ENCODE data around the gene AXIN1. TPM values are rescaled to one million over a fixed set of nuclear protein-coding genes. Genes with fewer than 3 reads are reported as not detected.

Gene AXIN1
- total and polyA plus RNA-seq, 8 donors, result 11.7 to 69.2 (median 17.4) TPM

GRCh38 chr16:280552-280951 is 72.0 kb downstream of the AXIN1 start, which contains the start of gene ARHGDIG:
Gene ARHGDIG, plus strand, starts transcription at chr16:280591. Its CDS starts 90 bp downstream, at chr16:280681.
- TF ChIP-seq CTCF (IDR thresholded peaks at IDR 0.05) (no peak), POLR2AphosphoS5 (IDR thresholded peaks at IDR 0.05) (no peak), EP300 (IDR thresholded peaks at IDR 0.05) (no peak), POLR2A (IDR thresholded peaks at IDR 0.05) (no peak)
- H3K36me3 ChIP-seq, result peaks cover 0 to 8% (median 0%) of the 10 kb centered on the region in 4 donors
- H3K9me3 ChIP-seq, result no peaks in the 10 kb centered on the region
- peaks cover 8 to 63% (median 38%) of the 10 kb centered on the region in 4 donors for H3K4me1 ChIP-seq
- DNase-seq, result peak in 1 of 2 donors; percentile 62
- intact Hi-C loops (cut with DNase I; ENCODE audit: low total_unique reads), result no loop called here
- WGBS, 5 donors, result 0 to 3% (median 1%) methylated on average over 1 to 54 of the region's 54 CpGs
- H3K4me3 ChIP-seq, result peak within 1 kb of the TSS; percentile 42 to 46 (median 45)
- H3K27me3 ChIP-seq, result peaks cover 0 to 55% (median 26%) of the 10 kb centered on the region in 3 donors
- peak within 1 kb of the TSS; percentile 58 to 79 (median 66) for H3K27ac ChIP-seq

GRCh38 chr16:280005-280460 is 72.5 kb downstream of the AXIN1 start:
- intact Hi-C loops (cut with DNase I; ENCODE audit: low total_unique reads), result no loop called here
- H3K4me3 ChIP-seq, result peak overlapping the region; percentile 36 to 42 (median 39)
- WGBS, 5 donors, result 3 to 17% (median 7%) methylated on average over 9 to 47 of the region's 47 CpGs

GRCh38 chr16:279531-279930 is 73.0 kb downstream of the AXIN1 start:
- H3K9me3 ChIP-seq, result no peaks in the 10 kb centered on the region
- DNase-seq, result no peak
- no peaks in the 10 kb centered on the region for H3K36me3 ChIP-seq
- H3K4me3 ChIP-seq, result peak overlapping the region in 3 of 4 donors; percentile 36 to 42 (median 39)
- peak overlapping the region; percentile 37 to 79 (median 66) for H3K27ac ChIP-seq
- H3K4me1 ChIP-seq, result peaks cover 17 to 64% (median 45%) of the 10 kb centered on the region in 4 donors
- intact Hi-C loops (cut with DNase I; ENCODE audit: low total_unique reads), result no loop called here
- 52 to 65% (median 55%) methylated on average over 4 to 7 of the region's 7 CpGs for WGBS, 5 donors
- no peak for TF ChIP-seq POLR2AphosphoS5 (IDR thresholded peaks at IDR 0.05)
- no peak for TF ChIP-seq CTCF (IDR thresholded peaks at IDR 0.05)
- no peak for TF ChIP-seq POLR2A (IDR thresholded peaks at IDR 0.05)
- TF ChIP-seq EP300 (IDR thresholded peaks at IDR 0.05), result no peak
- H3K27me3 ChIP-seq, result peaks cover 0 to 65% (median 33%) of the 10 kb centered on the region in 3 donors

More at GRCh38 chr16:280005-280460, 72.5 kb downstream of the AXIN1 start:
- H3K4me1 ChIP-seq, result peaks cover 12 to 64% (median 42%) of the 10 kb centered on the region in 4 donors
- no peak for DNase-seq
- H3K27ac ChIP-seq, result peak overlapping the region; percentile 37 to 79 (median 66)
- peaks cover 0 to 3% (median 0%) of the 10 kb centered on the region in 4 donors for H3K36me3 ChIP-seq
- H3K9me3 ChIP-seq, result no peaks in the 10 kb centered on the region
- no peak for TF ChIP-seq POLR2A (IDR thresholded peaks at IDR 0.05)
- TF ChIP-seq EP300 (IDR thresholded peaks at IDR 0.05), result no peak
- no peak for TF ChIP-seq CTCF (IDR thresholded peaks at IDR 0.05)
- TF ChIP-seq POLR2AphosphoS5 (IDR thresholded peaks at IDR 0.05), result no peak
- H3K27me3 ChIP-seq, result peaks cover 0 to 60% (median 29%) of the 10 kb centered on the region in 3 donors

- TF ChIP-seq POLR2AphosphoS5 (IDR thresholded peaks at IDR 0.05) (peak in 1 of 3 donors; percentile 47), CTCF (IDR thresholded peaks at IDR 0.05) (no peak), EP300 (IDR thresholded peaks at IDR 0.05) (no peak)
- WGBS, 5 donors, result 27 to 47% (median 28%) methylated on average over 6 of the region's 6 CpGs
- peak; percentile 83 to 87 for DNase-seq
- peaks cover 0 to 71% (median 33%) of the 10 kb centered on the region in 3 donors for H3K27me3 ChIP-seq
- H3K36me3 ChIP-seq, result no peaks in the 10 kb centered on the region
- peak overlapping the region in 4 of 5 donors; percentile 37 to 79 (median 64) for H3K27ac ChIP-seq
- intact Hi-C loops (cut with DNase I; ENCODE audit: low total_unique reads), result no loop called here
- H3K4me1 ChIP-seq, result peaks cover 19 to 63% (median 49%) of the 10 kb centered on the region in 4 donors
- no peaks in the 10 kb centered on the region for H3K9me3 ChIP-seq
- no peak overlapping the region for H3K4me3 ChIP-seq
Observed at GRCh38 chr16:278863-279366, 73.6 kb downstream of the AXIN1 start.
